K562 (cell line): ENCODE data around the gene SCN4A. TPM values are rescaled to one million over a fixed set of nuclear protein-coding genes. Genes with fewer than 3 reads are reported as not detected.

Experiments
- AFF4 ChIP-seq: sonication (generic); formaldehyde crosslinking; IDR thresholded peaks from 2 replicates; pipeline ENCODE4 v1.8.0; 2023; ENCODE audit warnings: mild to moderate bottlenecking, missing genetic modification reagents
- BMI1 ChIP-seq: fragments of 150-350 bp; IDR thresholded peaks from 2 replicates; pipeline ENCODE4 v1.6.1; 2014; ENCODE audit warnings: low read length
- DNMT1 ChIP-seq: fragments of 450-650 bp; IDR thresholded peaks from 2 replicates; pipeline ENCODE4 v1.6.1; 2016; ENCODE audit warnings: antibody characterized with exemption, mild to moderate bottlenecking
- FIP1L1 ChIP-seq: fragments of 200-400 bp; formaldehyde crosslinking; IDR thresholded peaks from 2 replicates; pipeline ENCODE4 v1.6.1; 2018; ENCODE audit warnings: mild to moderate bottlenecking, low read depth, low read length; ENCODE audit not compliant: poor library complexity, severe bottlenecking
- GATAD2A ChIP-seq: fragments of 450-650 bp; IDR thresholded peaks from 2 replicates; pipeline ENCODE4 v1.6.1; 2017
- HSF4 ChIP-seq: fragments of 250-450 bp; sonication (Bioruptor Pico); IDR thresholded peaks from 2 replicates; pipeline ENCODE4 v2.1.2; 2022; ENCODE audit warnings: mild to moderate bottlenecking, moderate library complexity, borderline replicate concordance
- KAT7 ChIP-seq: sonication (generic); formaldehyde crosslinking; IDR thresholded peaks from 2 replicates; pipeline ENCODE4 v1.8.0; 2022; ENCODE audit warnings: missing genetic modification reagents, mild to moderate bottlenecking, borderline replicate concordance
- MXI1 ChIP-seq: IDR thresholded peaks from 2 replicates; pipeline ENCODE4 v1.6.1; 2011; ENCODE audit warnings: low read depth, mild to moderate bottlenecking, improper control_type of control experiment, low read length
- NFXL1 ChIP-seq: fragments of 450-650 bp; formaldehyde crosslinking; IDR thresholded peaks from 2 replicates; pipeline ENCODE4 v1.4.0; 2021; ENCODE audit warnings: mild to moderate bottlenecking
- POLR2G ChIP-seq: fragments of 200-400 bp; formaldehyde crosslinking; IDR thresholded peaks from 2 replicates; pipeline ENCODE4 v1.6.1; 2017; ENCODE audit warnings: low read depth, mild to moderate bottlenecking, antibody characterized with exemption, low read length, moderate library complexity
- SMC3 ChIP-seq: conservative IDR thresholded peaks from 2 replicates; pipeline ENCODE4 v1.6.1; 2011; ENCODE audit warnings: low read depth, low read length, improper control_type of control experiment; ENCODE audit not compliant: insufficient read depth
- SRSF3 ChIP-seq: fragments of 200-400 bp; formaldehyde crosslinking; IDR thresholded peaks from 2 replicates; pipeline ENCODE4 v1.6.1; 2016; ENCODE audit warnings: mild to moderate bottlenecking, low read length, moderate library complexity; ENCODE audit not compliant: insufficient read depth
- THRAP3 ChIP-seq: fragments of 450-650 bp; IDR thresholded peaks from 2 replicates; pipeline ENCODE4 v1.6.1; 2016; ENCODE audit warnings: mild to moderate bottlenecking, inconsistent platforms, borderline replicate concordance
- ZFP91 ChIP-seq: sonication (generic); formaldehyde crosslinking; IDR thresholded peaks from 2 replicates; pipeline ENCODE4 v1.8.0; 2022; ENCODE audit warnings: mild to moderate bottlenecking, missing genetic modification reagents
- ZNF134 ChIP-seq: fragments of 250-450 bp; sonication (Bioruptor Pico); conservative IDR thresholded peaks from 2 replicates; pipeline ENCODE4 v1.4.0; 2020
- ZNF277 ChIP-seq: fragments of 250-450 bp; sonication (Bioruptor Pico); IDR thresholded peaks from 2 replicates; pipeline ENCODE4 v1.8.0; 2022; ENCODE audit warnings: inconsistent platforms, mild to moderate bottlenecking, moderate library complexity, borderline replicate concordance
- ZNF551 ChIP-seq: fragments of 250-450 bp; sonication (Bioruptor Pico); IDR thresholded peaks from 2 replicates; pipeline ENCODE4 v1.5.0; 2021; ENCODE audit warnings: mild to moderate bottlenecking, moderate library complexity
- polyA plus RNA-seq, 8 experiments: library from polyadenylated mRNA; depleted of rRNA in 4 of 8; stranded (reverse) in 5 of 8; unstranded in 3 of 8; fragments of >200 nt; fragmentation: Nextera tagmentation in 2 of 8; fragmentation: Illumina TruSeq in 1 of 8; extraction: Ambion mirVana in 2 of 8; extraction: Trizol in 1 of 8; gene quantifications; 2 replicates each; pipeline versions ENCODE4 v1.2.1 to v1.2.3, GENCODE V29; 2011 to 2014; ENCODE audit warnings: inconsistent platforms in 1 of 8, missing spikeins in 1 of 8
- total RNA-seq, 7 experiments: library from RNA; depleted of rRNA in 6 of 7; stranded (reverse); fragments of >200 nt in 6 of 7; fragmentation: Illumina TruSeq in 2 of 7; extraction: Trizol in 2 of 7; gene quantifications; 2 replicates each; pipeline versions ENCODE4 v1.2.1 to v1.2.3, GENCODE V29; 2011 to 2021; ENCODE audit warnings: low replicate concordance in 1 of 7
- TF ChIP-seq, protein P1 (sequence below): sonication (generic); formaldehyde crosslinking; IDR thresholded peaks from 2 replicates; pipeline ENCODE4 v1.9.0; 2022; ENCODE audit warnings: mild to moderate bottlenecking, missing genetic modification reagents
- TF ChIP-seq, protein P2 (sequence below): sonication (generic); formaldehyde crosslinking; IDR thresholded peaks from 2 replicates; pipeline ENCODE4 v1.8.0; 2022; ENCODE audit warnings: mild to moderate bottlenecking, missing genetic modification reagents

Gene SCN4A
- total and polyA plus RNA-seq, 9 of the 15 experiments (the other 6 are each of a cell fraction or from before 2014, with no cell fraction given): 0.29 to 2.6 (median 1.4) TPM

GRCh38 chr17:63998050-63998720, 25.5 kb upstream of the SCN4A start, which contains the start of gene PRR29 (continued):
- TF ChIP-seq ZNF277 (CRISPR knock-in tag) (no peak), KAT7 (0 out of 2 replicates have a peak, but pooled peaks have one; percentile 52), NFXL1 (no peak), GATAD2A (no peak), SMC3 (no peak), POLR2G (peak; percentile 25; the same call in 1 of the 2 replicates), ZNF551 (CRISPR knock-in tag) (no peak), SRSF3 (no peak), FIP1L1 (no peak), THRAP3 (no peak), HSF4 (CRISPR knock-in tag) (no peak), AFF4 (no peak), DNMT1 (no peak), ZFP91 (CRISPR knock-in tag) (no peak), MXI1 (peak; percentile 89), BMI1 (peak; percentile 83), ZNF134 (CRISPR knock-in tag) (peak; percentile 86)
- TF ChIP-seq, protein P1, sequence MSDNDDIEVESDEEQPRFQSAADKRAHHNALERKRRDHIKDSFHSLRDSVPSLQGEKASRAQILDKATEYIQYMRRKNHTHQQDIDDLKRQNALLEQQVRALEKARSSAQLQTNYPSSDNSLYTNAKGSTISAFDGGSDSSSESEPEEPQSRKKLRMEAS (CRISPR knock-in tag): peak; percentile 48
- TF ChIP-seq, protein P2, sequence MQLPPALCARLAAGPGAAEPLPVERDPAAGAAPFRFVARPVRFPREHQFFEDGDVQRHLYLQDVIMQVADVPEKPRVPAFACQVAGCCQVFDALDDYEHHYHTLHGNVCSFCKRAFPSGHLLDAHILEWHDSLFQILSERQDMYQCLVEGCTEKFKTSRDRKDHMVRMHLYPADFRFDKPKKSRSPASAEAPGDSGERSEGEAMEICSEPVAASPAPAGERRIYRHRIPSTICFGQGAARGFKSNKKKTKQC: peak; percentile 45; the same call in 1 of the 2 replicates
